WTC11 (cell line): ENCODE results near the gene NSG1. TPM values are rescaled to one million over a fixed set of nuclear protein-coding genes. Genes with fewer than 3 reads are reported as not detected.

Source experiments
- ATAC-seq: fragments of 200-7000 bp; cut with Tn5 transposase; 2 replicates; pipeline ENCODE4 v1.10.0; 2021; ENCODE audit warnings: mild to moderate bottlenecking, moderate library complexity
- CTCF ChIA-PET: fragments of 300-600 bp; sonication (Branson Sonifier 250); formaldehyde crosslinking; loops from one replicate; lab custom pipeline; 2021; ENCODE audit warnings: antibody characterized with exemption; lab: Charles Lee
- POLR2A ChIA-PET: fragments of 350-600 bp; sonication (Branson Sonifier 250); formaldehyde crosslinking; loops from one replicate; lab custom pipeline; 2021; ENCODE audit warnings: antibody characterized with exemption; lab: Charles Lee
- DNase-seq: peaks from one replicate; pipeline ENCODE4 v3.0.0; 2021; ENCODE audit warnings: low spot score
- H3K27ac Mint-ChIP-seq: 2 replicates; pipeline ENCODE4 v1.8.0; 2021; ENCODE audit warnings: mixed read lengths
- H3K27me3 Mint-ChIP-seq: 2 replicates; pipeline ENCODE4 v1.8.0; 2021; ENCODE audit warnings: low read depth, mild to moderate bottlenecking, moderate library complexity, mixed read lengths
- H3K36me3 Mint-ChIP-seq: 2 replicates; pipeline ENCODE4 v1.8.0; 2021; ENCODE audit warnings: mixed read lengths
- H3K4me1 Mint-ChIP-seq: 2 replicates; pipeline ENCODE4 v1.8.0; 2022; ENCODE audit warnings: mixed read lengths
- H3K4me3 Mint-ChIP-seq: 2 replicates; pipeline ENCODE4 v1.8.0; 2021; ENCODE audit warnings: mild to moderate bottlenecking, moderate library complexity, mixed read lengths
- H3K9me3 Mint-ChIP-seq: 2 replicates; pipeline ENCODE4 v1.8.0; 2021; ENCODE audit warnings: mixed read lengths
- ARID4B ChIP-seq: sonication (generic); formaldehyde crosslinking; IDR thresholded peaks from 2 replicates; pipeline ENCODE4 v1.8.0; 2023; ENCODE audit warnings: missing genetic modification reagents, mild to moderate bottlenecking, borderline replicate concordance
- E2F4 ChIP-seq: sonication (generic); formaldehyde crosslinking; IDR thresholded peaks from 2 replicates; pipeline ENCODE4 v1.8.1; 2022; ENCODE audit warnings: low read depth, mild to moderate bottlenecking, moderate library complexity, missing genetic modification reagents, borderline replicate concordance
- ELF4 ChIP-seq: sonication (generic); formaldehyde crosslinking; IDR thresholded peaks from 2 replicates; pipeline ENCODE4 v1.8.1; 2022; ENCODE audit warnings: low read depth, mild to moderate bottlenecking, moderate library complexity, missing genetic modification reagents
- ESRRA ChIP-seq: sonication (generic); formaldehyde crosslinking; IDR thresholded peaks from 2 replicates; pipeline ENCODE4 v1.8.1; 2022; ENCODE audit warnings: mild to moderate bottlenecking, missing genetic modification reagents, borderline replicate concordance
- IRF1 ChIP-seq: sonication (generic); formaldehyde crosslinking; IDR thresholded peaks from 2 replicates; pipeline ENCODE4 v1.8.0; 2023; ENCODE audit warnings: missing genetic modification reagents
- MAX ChIP-seq: sonication (generic); formaldehyde crosslinking; IDR thresholded peaks from 2 replicates; pipeline ENCODE4 v1.8.0; 2022; ENCODE audit warnings: mild to moderate bottlenecking, missing genetic modification reagents
- NR2C2 ChIP-seq: sonication (generic); formaldehyde crosslinking; IDR thresholded peaks from 2 replicates; pipeline ENCODE4 v1.8.0; 2022; ENCODE audit warnings: mild to moderate bottlenecking, missing genetic modification reagents
- PRDM15 ChIP-seq: sonication (generic); formaldehyde crosslinking; IDR thresholded peaks from 2 replicates; pipeline ENCODE4 v1.8.0; 2022; ENCODE audit warnings: missing genetic modification reagents
- SP1 ChIP-seq: sonication (generic); formaldehyde crosslinking; conservative IDR thresholded peaks from 2 replicates; pipeline ENCODE4 v1.8.1; 2022; ENCODE audit warnings: missing genetic modification reagents
- TEAD1 ChIP-seq: sonication (generic); formaldehyde crosslinking; IDR thresholded peaks from 2 replicates; pipeline ENCODE4 v1.8.0; 2022; ENCODE audit warnings: mild to moderate bottlenecking, missing genetic modification reagents
- TEAD4 ChIP-seq: sonication (generic); formaldehyde crosslinking; IDR thresholded peaks from 2 replicates; pipeline ENCODE4 v1.8.0; 2022; ENCODE audit warnings: mild to moderate bottlenecking, missing genetic modification reagents
- ZMAT4 ChIP-seq: fragments of 250-450 bp; sonication (Bioruptor Pico); IDR thresholded peaks from 2 replicates; pipeline ENCODE4 v1.9.0; 2021; ENCODE audit warnings: mild to moderate bottlenecking
- ZNF281 ChIP-seq: sonication (generic); formaldehyde crosslinking; IDR thresholded peaks from 2 replicates; pipeline ENCODE4 v1.8.0; 2023; ENCODE audit warnings: mild to moderate bottlenecking, missing genetic modification reagents
- total RNA-seq: library from RNA; stranded (reverse); gene quantifications from 3 replicates; pipeline ENCODE4 v1.2.3, GENCODE V29; 2021

The NSG1 gene
- total RNA-seq, 1 experiment from 2014 or later, result 24.2 TPM

GRCh38 chr4:4364061-4364460, 22.8 kb upstream of the NSG1 start (continued):
- no peak for TF ChIP-seq NR2C2
- no peak for TF ChIP-seq MAX (CRISPR knock-in tag)
- no peak for TF ChIP-seq PRDM15
- no peak for TF ChIP-seq ESRRA
- no peak for TF ChIP-seq E2F4 (CRISPR knock-in tag)
- TF ChIP-seq IRF1 (CRISPR knock-in tag), result no peak
- no peak for TF ChIP-seq ZMAT4 (CRISPR knock-in tag)
- TF ChIP-seq SP1 (CRISPR knock-in tag), result no peak
- no peak for TF ChIP-seq ELF4 (CRISPR knock-in tag)
- no peak for TF ChIP-seq ZNF281 (CRISPR knock-in tag)

GRCh38 chr4:4364486-4365208, 22.3 kb upstream of the NSG1 start:
- POLR2A ChIA-PET, result no interaction called here
- CTCF ChIA-PET, result interaction anchor here (1.6 kb wide), 1 partner anchor 20 kb away, joined by 4 read pairs; no protein-coding TSS in a partner anchor
- peaks cover 28% of the 10 kb centered on the region for H3K9me3 Mint-ChIP-seq
- ATAC-seq (peak; percentile 75), DNase-seq (peak; percentile 27)
- H3K36me3 Mint-ChIP-seq, result peaks cover 3% of the 10 kb centered on the region
- TF ChIP-seq TEAD1 (CRISPR knock-in tag) (peak; percentile 50; the same call in 1 of the 2 replicates), ARID4B (CRISPR knock-in tag) (no peak), TEAD4 (0 out of 2 replicates have a peak, but pooled peaks have one; percentile 72)
- no peak overlapping the region for H3K4me3 Mint-ChIP-seq
- H3K27me3 Mint-ChIP-seq, result peaks cover 10% of the 10 kb centered on the region
- no peaks in the 10 kb centered on the region for H3K4me1 Mint-ChIP-seq
- no peak overlapping the region for H3K27ac Mint-ChIP-seq
